ENCODE data around the gene SLC39A6. TPM values are rescaled to one million over a fixed set of nuclear protein-coding genes. Genes with fewer than 3 reads are reported as not detected.

The SLC39A6 gene
- total and polyA plus RNA-seq, 2 of the 13 experiments (the other 11 are each of a cell fraction or from before 2014, with no cell fraction given), result 41.7 to 59.2 TPM

GRCh38 chr18:36114251-36114650 is 14.9 kb downstream of the SLC39A6 start:
- no peak for TF ChIP-seq SYNCRIP (IDR thresholded peaks at IDR 0.05; ENCODE audit: insufficient read depth, low read depth, low read length)
- TF ChIP-seq ZNF550 (CRISPR knock-in tag; IDR thresholded peaks at IDR 0.05; ENCODE audit: borderline replicate concordance), result no peak
- TF ChIP-seq POLR2A (IDR thresholded peaks at IDR 0.05; ENCODE audit: insufficient read depth in 1 of 2, low read depth in 2 of 2, low read length in 2 of 2), result no peak
- TF ChIP-seq HOXA7 (CRISPR knock-in tag; IDR thresholded peaks at IDR 0.05), result no peak
- TF ChIP-seq MED13 (CRISPR knock-in tag; IDR thresholded peaks at IDR 0.05), result no peak
- TF ChIP-seq KDM5B (CRISPR knock-in tag; IDR thresholded peaks at IDR 0.05; ENCODE audit: borderline replicate concordance), result no peak
- TF ChIP-seq PCBP2 (optimal IDR thresholded peaks at IDR 0.05; ENCODE audit: low read depth, low read length, poor library complexity, severe bottlenecking), result no peak
- TF ChIP-seq HOXD1 (CRISPR knock-in tag; IDR thresholded peaks at IDR 0.05), result no peak
- TF ChIP-seq ZHX1 (CRISPR knock-in tag; IDR thresholded peaks at IDR 0.05; ENCODE audit: low read depth), result no peak
- TF ChIP-seq ARID2 (CRISPR knock-in tag; IDR thresholded peaks at IDR 0.05; ENCODE audit: borderline replicate concordance), result no peak
- TF ChIP-seq RXRA (CRISPR knock-in tag; IDR thresholded peaks at IDR 0.05), result no peak
- no peak for TF ChIP-seq RNF2 (conservative IDR thresholded peaks at IDR 0.05; ENCODE audit: low read depth)
- no peak for TF ChIP-seq IRX3 (CRISPR knock-in tag; IDR thresholded peaks at IDR 0.05; ENCODE audit: borderline replicate concordance, low read depth)
- TF ChIP-seq AGO2 (optimal IDR thresholded peaks at IDR 0.05; ENCODE audit: low read depth, low read length), result no peak
- Histone ChIP-seq H3K9ac (ENCODE audit: insufficient read depth, low read depth, low read length) (no peak overlapping the region), H3K4me2 (ENCODE audit: low read depth, low read length) (no peak overlapping the region), H4K20me1 (ENCODE audit: insufficient read depth, low read length) (no peaks in the 10 kb centered on the region), H3K4me1 (ENCODE audit: insufficient read depth, low read length) (no peaks in the 10 kb centered on the region), H3K27me3 (ENCODE audit: control insufficient read depth in 1 of 2, insufficient read depth in 2 of 2, low read length in 2 of 2) (no peaks in the 10 kb centered on the region), H3K27ac (ENCODE audit: extremely low read length, insufficient read depth, low read length) (no peak overlapping the region), H2AFZ (ENCODE audit: low read length) (no peak overlapping the region), H3K36me3 (replicated peaks in 1 of 2; ENCODE audit: control insufficient read depth in 1 of 2, insufficient read depth in 2 of 2, low read length in 2 of 2) (peaks cover 17 to 48% of the 10 kb centered on the region in 2 experiments), H3K4me3 (replicated peaks in 1 of 3; ENCODE audit: insufficient read depth in 1 of 3, low read depth in 2 of 3, low read length in 3 of 3) (no peak overlapping the region), H3K79me2 (ENCODE audit: insufficient read depth, low read length) (no peaks in the 10 kb centered on the region), H3K9me3 (ENCODE audit: low read length) (no peaks in the 10 kb centered on the region)
- in situ Hi-C loops (cut with HindIII; ENCODE audit: extremely low pct_ligation_motif_present, low pct_unique_long_range_greater_than_20kb) (no loop called here), intact Hi-C loops (cut with micrococcal nuclease; ENCODE audit: unreplicated experiment) (no loop called here)
- DNase-seq (ENCODE audit: low spot score) (no peak), ATAC-seq (no peak), FAIRE-seq (no peak)
- 97% methylated on average over 4 of the region's 4 CpGs for WGBS (ENCODE audit: low lambda C conversion rate)
- BruUV-seq (replicated peaks), result no TSS peak
- POLR2A ChIA-PET, result no interaction called here
- CTCF ChIA-PET (ENCODE audit: low intra/inter-chr PET ratio, low total read pairs), result no interaction called here
